Thyroid gland (tissue), 4 donors: Measurements from ENCODE around the gene CCDC90B. TPM values are rescaled to one million over a fixed set of nuclear protein-coding genes. Genes with fewer than 3 reads are reported as not detected.
"Not testable (repeated sequence)": the region's sequence is repeated elsewhere in the genome, so short reads cannot be mapped to it uniquely, and the experiment has no call there.

ENCODE experiments used
- DNase-seq, 2 donors: peaks; one replicate each; pipeline ENCODE4 v3.0.0-alpha.2; 2019
- H3K27ac ChIP-seq, 3 donors: fragments of 200-600 bp; sonication (generic); 1 replicate in 2 of 3; 2 replicates in 1 of 3; pipeline ENCODE4 v1.5.1; 2016 to 2019; ENCODE audit warnings: mild to moderate bottlenecking in 1 of 3, moderate library complexity in 1 of 3
- H3K27me3 ChIP-seq: fragments of 200-600 bp; sonication (generic); one replicate; pipeline ENCODE4 v1.5.1; 2019
- H3K36me3 ChIP-seq, 2 donors: fragments of 200-600 bp; sonication (generic); one replicate each; pipeline ENCODE4 v1.5.1; 2016 to 2019
- H3K4me1 ChIP-seq, 2 donors: fragments of 200-600 bp; sonication (generic); one replicate each; pipeline ENCODE4 v1.5.1; 2017 to 2019
- H3K4me3 ChIP-seq, 3 donors: fragments of 200-600 bp; sonication (generic); replicated peaks in 1 of 3; 1 replicate in 2 of 3; 2 replicates in 1 of 3; pipeline ENCODE4 v1.5.1; 2016; ENCODE audit warnings: mild to moderate bottlenecking in 1 of 3
- H3K9me3 ChIP-seq: fragments of 200-600 bp; sonication (generic); one replicate; pipeline ENCODE4 v1.5.1; 2017
- POLR2A ChIP-seq, 2 donors: fragments of 450-650 bp; IDR thresholded peaks; one replicate each; pipeline ENCODE4 v1.6.1; 2017; ENCODE audit warnings: antibody characterized with exemption in 2 of 2, mild to moderate bottlenecking in 2 of 2, moderate library complexity in 1 of 2
- WGBS, 2 donors: methylation state at CpG; one replicate each; pipeline ENCODE4 v1.1.5; 2017; 5-methylcytosine and 5-hydroxymethylcytosine counted together
- intact Hi-C: fragments of 100-400 bp; cut with DNase I; formaldehyde crosslinking; loops from one replicate; pipeline ENCODE4 v1.15.1; 2023
- total RNA-seq, 4 donors: library from RNA; depleted of rRNA; stranded (reverse); fragments of >200 nt; gene quantifications; one replicate each; pipeline ENCODE4 v1.2.3, GENCODE V29; 2016
- TF ChIP-seq, protein P1 (sequence below), 6 experiments: fragments of 200-600 bp in 3 of 6; fragments of 450-650 bp in 3 of 6; sonication (generic) in 3 of 6; IDR thresholded peaks; one replicate each; pipeline ENCODE4 v1.5.1; 2016 to 2019; ENCODE audit warnings: antibody characterized with exemption in 6 of 6, mild to moderate bottlenecking in 2 of 6, inconsistent platforms in 1 of 6, moderate library complexity in 1 of 6

CCDC90B gene
- total RNA-seq, 4 donors from 2014 or later = 47.4 to 54.8 (median 51.5) TPM

DNA sequence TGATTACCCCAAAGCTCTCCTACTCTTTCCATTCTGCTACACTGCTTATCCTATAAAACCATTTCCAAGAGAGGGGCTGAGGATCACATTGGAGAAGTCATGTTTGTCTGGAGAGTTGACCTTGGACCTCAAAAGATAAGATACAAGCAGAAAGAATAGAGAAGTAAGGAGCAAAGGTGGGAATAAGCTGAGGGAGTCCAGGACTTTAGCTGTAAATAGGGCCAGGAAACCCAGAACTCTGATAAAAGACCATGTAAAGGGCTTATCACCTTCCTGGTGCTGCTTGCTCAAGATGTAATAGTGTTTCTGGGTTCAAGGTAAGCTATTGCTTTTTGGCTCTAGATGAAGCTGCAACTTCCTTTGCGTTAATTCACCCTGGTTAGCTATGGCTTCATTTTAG is 32.8 kb upstream of the CCDC90B start:
- Histone ChIP-seq H3K36me3 (no peaks in the 10 kb centered on the region), H3K4me3 (no peak overlapping the region), H3K9me3 (no peaks in the 10 kb centered on the region), H3K27ac (no peak overlapping the region), H3K4me1 (peaks cover 0 to 4% of the 10 kb centered on the region in 2 donors), H3K27me3 (no peaks in the 10 kb centered on the region)
- intact Hi-C loops = no loop called here
- TF ChIP-seq POLR2A (IDR thresholded peaks at IDR 0.05) = no peak
- TF ChIP-seq, protein P1, sequence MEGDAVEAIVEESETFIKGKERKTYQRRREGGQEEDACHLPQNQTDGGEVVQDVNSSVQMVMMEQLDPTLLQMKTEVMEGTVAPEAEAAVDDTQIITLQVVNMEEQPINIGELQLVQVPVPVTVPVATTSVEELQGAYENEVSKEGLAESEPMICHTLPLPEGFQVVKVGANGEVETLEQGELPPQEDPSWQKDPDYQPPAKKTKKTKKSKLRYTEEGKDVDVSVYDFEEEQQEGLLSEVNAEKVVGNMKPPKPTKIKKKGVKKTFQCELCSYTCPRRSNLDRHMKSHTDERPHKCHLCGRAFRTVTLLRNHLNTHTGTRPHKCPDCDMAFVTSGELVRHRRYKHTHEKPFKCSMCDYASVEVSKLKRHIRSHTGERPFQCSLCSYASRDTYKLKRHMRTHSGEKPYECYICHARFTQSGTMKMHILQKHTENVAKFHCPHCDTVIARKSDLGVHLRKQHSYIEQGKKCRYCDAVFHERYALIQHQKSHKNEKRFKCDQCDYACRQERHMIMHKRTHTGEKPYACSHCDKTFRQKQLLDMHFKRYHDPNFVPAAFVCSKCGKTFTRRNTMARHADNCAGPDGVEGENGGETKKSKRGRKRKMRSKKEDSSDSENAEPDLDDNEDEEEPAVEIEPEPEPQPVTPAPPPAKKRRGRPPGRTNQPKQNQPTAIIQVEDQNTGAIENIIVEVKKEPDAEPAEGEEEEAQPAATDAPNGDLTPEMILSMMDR (IDR thresholded peaks at IDR 0.05) = no peak
- WGBS, 2 donors = 91 to 100% methylated on average over 1 of the region's 1 CpG
- no peak for DNase-seq

DNA sequence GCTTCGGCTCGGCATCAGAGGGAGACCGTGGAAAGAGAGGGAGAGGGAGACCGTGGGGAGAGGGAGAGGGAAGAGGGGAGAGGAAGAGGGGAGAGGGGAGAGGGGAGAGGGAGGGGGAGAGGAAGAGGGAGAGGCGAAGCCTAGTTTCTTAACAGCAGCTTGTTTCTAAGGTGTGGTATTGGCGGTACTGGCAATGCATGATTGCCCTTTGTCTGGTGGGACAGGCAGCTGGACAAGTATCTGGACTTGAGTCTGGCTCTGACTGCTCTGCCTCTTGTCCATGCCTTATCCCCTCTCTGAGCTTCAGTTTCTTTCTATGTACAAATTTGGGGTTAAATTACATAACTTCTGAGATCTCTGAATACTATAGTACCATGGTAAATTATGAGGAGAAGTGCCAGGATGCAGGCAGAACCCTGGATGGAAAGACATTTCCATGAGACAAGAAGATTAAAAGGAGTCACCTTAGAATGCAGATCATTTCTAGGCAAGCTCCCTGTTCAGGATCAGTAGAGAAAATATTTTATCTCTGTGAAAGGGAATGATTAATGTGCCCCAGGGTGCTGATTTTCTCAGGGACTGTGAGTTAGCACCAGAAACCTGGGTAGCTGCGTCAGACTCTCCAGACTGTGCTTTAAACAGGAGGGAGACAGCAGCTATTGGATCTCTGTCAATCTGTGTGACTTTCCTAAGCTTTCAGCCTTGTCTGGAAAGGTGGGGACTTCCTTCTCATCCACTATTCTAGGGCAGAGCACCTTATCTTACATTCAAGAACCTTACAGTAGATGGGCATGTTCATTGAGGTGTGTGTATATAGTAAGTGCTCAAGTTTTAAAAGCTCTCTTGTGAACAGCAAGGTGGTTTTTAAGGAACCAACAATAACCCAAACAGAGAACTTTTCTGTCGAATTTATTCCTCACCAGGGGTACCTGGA is 31.9 kb upstream of the CCDC90B start:
- Histone ChIP-seq H3K9me3 (no peaks in the 10 kb centered on the region), H3K4me1 (peaks cover 0 to 4% of the 10 kb centered on the region in 2 donors), H3K36me3 (no peaks in the 10 kb centered on the region), H3K27me3 (no peaks in the 10 kb centered on the region), H3K27ac (no peak overlapping the region), H3K4me3 (no peak overlapping the region)
- DNase-seq = peak in 1 of 2 donors; percentile 21
- whole genome bisulfite sequencing, 2 donors = 69 to 78% methylated on average over 8 of the region's 8 CpGs
- intact Hi-C loops = no loop called here
- TF ChIP-seq, protein P1 (IDR thresholded peaks at IDR 0.05) = no peak
- TF ChIP-seq POLR2A (IDR thresholded peaks at IDR 0.05) = no peak

DNA sequence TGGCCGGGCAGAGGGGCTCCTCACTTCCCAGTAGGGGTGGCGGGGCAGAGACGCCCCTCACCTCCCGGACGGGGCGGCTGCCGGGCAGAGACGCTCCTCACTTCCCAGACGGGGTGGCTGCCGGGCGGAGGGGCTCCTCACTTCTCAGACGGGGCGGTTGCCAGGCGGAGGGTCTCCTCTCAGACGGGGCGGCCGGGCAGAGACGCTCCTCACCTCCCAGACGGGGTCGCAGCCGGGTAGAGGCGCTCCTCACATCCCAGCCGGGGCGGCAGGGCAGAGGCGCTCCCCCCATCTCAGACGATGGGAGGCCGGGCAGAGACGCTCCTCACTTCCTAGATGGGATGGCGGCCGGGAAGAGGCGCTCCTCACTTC is 30.7 kb upstream of the CCDC90B start:
- H3K27me3 ChIP-seq, H3K4me3 ChIP-seq, DNase-seq, H3K9me3 ChIP-seq, intact Hi-C loops, H3K4me1 ChIP-seq, H3K36me3 ChIP-seq: not testable (repeated sequence)
- WGBS, 2 donors = 96 to 97% methylated on average over 14 to 26 of the region's 31 CpGs
- peak overlapping the region in 1 of 3 donors; percentile 38 for H3K27ac ChIP-seq

DNA sequence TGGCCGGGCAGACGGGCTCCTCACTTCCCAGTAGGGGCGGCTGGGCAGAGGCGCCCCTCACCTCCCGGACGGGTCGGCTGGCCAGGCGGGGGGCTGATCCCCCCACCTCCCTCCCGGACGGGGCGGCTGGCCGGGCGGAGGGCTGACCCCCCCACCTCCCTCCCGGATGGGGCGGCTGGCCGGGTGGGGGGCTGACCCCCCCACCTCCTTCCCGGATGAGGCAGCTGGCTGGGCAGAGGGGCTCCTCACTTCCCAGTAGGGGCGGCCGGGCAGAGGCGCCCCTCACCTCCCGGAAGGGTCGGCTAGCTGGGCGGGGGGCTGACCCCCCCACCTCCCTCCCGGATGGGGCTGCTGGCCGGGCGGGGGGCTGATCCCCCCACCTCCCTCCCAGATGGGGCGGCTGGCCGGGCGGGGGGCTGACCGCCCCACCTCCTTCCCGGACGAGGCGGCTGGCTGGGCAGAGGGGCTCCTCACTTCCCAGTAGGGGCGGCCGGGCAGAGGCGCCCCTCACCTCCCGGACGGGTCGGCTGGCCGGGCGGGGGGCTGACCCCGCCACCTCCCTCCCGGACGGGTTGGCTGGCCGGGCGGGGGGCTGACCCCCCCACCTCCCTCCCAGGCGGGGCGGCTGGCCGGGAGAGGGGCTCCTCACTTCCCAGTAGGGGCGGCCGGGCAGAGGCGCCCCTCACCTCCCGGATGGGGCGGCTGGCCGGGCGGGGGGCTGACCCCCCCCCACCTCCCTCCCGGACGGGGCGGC is 30.2 kb upstream of the CCDC90B start:
- WGBS, 2 donors = 95 to 100% methylated on average over 1 to 4 of the region's 59 CpGs

DNA sequence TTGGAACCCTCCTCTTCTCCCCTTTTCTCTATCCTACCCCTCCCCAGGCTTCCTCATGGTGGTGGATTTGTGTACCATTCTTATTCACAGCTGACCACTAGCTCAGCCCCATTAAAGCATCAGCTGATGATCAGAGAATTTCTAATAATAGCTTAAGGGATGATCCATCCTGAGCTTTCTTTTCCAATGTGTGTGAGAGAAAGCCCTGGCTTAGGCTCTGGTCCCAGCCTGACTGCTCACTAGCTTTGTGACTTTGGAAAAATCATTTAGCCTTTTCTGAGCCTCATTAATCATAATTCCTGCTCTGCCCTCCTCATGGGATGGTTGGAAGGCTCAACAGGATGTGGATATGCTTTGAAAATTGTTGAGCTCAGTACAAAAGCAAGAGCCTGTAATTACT is 26.3 kb upstream of the CCDC90B start:
- no peaks in the 10 kb centered on the region for H3K36me3 ChIP-seq
- TF ChIP-seq POLR2A (IDR thresholded peaks at IDR 0.05) = no peak
- TF ChIP-seq, protein P1 (IDR thresholded peaks at IDR 0.05) = no peak
- no peak for DNase-seq
- peaks cover 0 to 4% of the 10 kb centered on the region in 2 donors for H3K4me1 ChIP-seq
- intact Hi-C loops = no loop called here
- no peak overlapping the region for H3K27ac ChIP-seq
- H3K9me3 ChIP-seq = no peaks in the 10 kb centered on the region
- no peak overlapping the region for H3K4me3 ChIP-seq
- H3K27me3 ChIP-seq = no peaks in the 10 kb centered on the region

More for the DNA sequence above, 30.2 kb upstream of the CCDC90B start:
- H3K4me1 ChIP-seq, H3K9me3 ChIP-seq, intact Hi-C loops, H3K27me3 ChIP-seq, H3K36me3 ChIP-seq, DNase-seq, H3K4me3 ChIP-seq: not testable (repeated sequence)
- peak overlapping the region in 1 of 3 donors; percentile 38 for H3K27ac ChIP-seq

DNA sequence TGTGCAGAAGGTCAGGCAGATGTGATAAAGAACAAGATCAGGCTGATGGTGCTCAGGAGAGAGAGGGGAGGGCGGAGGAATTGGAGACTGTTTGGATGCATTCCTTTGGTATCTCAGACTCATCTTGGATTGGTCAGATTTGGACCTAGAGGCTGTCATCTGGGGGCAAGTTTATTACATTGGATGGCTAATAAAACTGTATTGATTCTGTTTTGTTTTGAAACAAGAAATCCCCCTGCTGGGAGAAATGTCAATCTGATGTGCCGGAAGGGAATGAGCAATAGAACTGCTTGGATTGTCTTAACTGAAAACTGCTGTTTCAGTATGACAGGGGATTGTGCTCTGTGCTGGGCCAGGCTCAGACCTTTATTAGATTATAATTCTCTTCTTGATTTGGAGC is 25.5 kb upstream of the CCDC90B start:
- no peaks in the 10 kb centered on the region for H3K36me3 ChIP-seq
- TF ChIP-seq, protein P1 (IDR thresholded peaks at IDR 0.05) = no peak
- TF ChIP-seq POLR2A (IDR thresholded peaks at IDR 0.05) = no peak
- WGBS, 2 donors = 91 to 93% methylated on average over 2 of the region's 2 CpGs

More for the DNA sequence above, 25.5 kb upstream of the CCDC90B start:
- no peak overlapping the region for H3K27ac ChIP-seq
- H3K4me1 ChIP-seq = peaks cover 0 to 4% of the 10 kb centered on the region in 2 donors
- H3K4me3 ChIP-seq = no peak overlapping the region
- no peaks in the 10 kb centered on the region for H3K9me3 ChIP-seq
- H3K27me3 ChIP-seq = no peaks in the 10 kb centered on the region
- intact Hi-C loops = no loop called here
- no peak for DNase-seq
